Umbilical cord (tissue), 2 donors: ENCODE results near the gene ELL2. TPM values are rescaled to one million over a fixed set of nuclear protein-coding genes. Genes with fewer than 3 reads are reported as not detected.
"Not testable (repeated sequence)": the region's sequence is repeated elsewhere in the genome, so short reads cannot be mapped to it uniquely, and the experiment has no call there.

Experiments
- DNase-seq: peaks from one replicate; pipeline ENCODE4 v3.0.0-alpha.2; 2015; ENCODE audit warnings: low spot score
- total RNA-seq: library from RNA; depleted of rRNA; stranded (reverse); fragments of >200 nt; gene quantifications from one replicate; pipeline ENCODE4 v1.2.3, GENCODE V29; 2014; ENCODE audit warnings: low replicate concordance; ENCODE audit not compliant: insufficient read depth

Gene ELL2
- total RNA-seq, 1 donor from 2014 or later, result 69.1 TPM

DNA sequence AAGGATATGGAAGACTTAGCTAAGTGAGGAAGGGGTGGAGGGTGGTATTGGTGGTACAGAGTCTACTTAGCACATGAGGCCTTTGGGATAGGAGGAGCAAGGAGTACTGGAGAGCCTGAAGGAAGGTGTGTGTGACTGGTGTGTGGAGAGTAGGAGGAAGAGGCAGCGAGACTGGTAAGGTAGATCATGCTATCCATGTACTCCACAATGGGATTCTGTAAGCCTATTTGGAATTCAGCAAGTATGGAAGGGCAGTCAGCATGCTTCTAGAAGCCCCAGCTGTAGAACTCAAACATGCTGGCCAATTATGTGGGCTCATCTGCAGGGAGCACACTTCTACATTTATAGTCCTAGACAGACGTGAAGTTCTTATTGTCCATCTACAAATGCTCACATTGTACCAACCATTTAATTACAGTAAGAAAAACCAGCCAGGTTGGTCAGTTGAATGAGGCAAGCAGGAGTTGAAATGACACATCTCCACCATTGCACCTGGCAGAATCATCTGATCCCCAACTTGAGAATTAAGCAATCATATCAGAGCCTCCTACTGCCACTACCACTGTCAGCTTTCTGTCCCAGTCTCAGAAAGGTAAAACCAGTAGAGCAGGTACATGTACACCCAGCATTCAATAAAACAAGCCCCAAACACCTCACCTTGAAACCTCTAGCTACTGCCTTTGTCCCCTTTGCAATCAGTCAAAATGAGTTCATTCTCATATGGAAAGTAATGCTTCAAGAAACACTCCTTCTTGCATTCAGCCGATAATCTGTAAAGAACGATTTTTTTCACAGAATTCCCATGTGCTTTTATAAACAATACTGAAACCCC lies 78.2 kb downstream of the ELL2 start:
- DNase-seq, result no peak

DNA sequence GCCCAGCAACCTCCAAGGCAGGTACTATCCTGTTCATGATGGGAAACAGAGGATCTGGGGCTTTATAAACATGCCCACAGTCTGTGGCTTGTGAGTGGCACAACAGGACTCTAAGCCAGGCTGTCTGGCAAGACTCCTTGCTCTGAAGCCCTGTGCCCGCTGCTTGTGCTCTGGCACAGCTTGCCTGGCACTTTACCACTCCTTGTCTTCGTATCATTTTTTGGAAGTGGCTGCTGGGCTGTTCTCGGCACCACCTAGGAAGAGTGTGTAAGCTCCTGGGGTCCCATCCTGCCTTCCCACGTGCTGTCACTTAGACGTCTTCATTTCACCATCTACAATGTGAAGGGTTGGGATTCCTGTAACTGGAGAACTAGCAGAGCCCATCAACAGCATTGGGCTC lies 79.8 kb downstream of the ELL2 start:
- DNase-seq, result no peak

DNA sequence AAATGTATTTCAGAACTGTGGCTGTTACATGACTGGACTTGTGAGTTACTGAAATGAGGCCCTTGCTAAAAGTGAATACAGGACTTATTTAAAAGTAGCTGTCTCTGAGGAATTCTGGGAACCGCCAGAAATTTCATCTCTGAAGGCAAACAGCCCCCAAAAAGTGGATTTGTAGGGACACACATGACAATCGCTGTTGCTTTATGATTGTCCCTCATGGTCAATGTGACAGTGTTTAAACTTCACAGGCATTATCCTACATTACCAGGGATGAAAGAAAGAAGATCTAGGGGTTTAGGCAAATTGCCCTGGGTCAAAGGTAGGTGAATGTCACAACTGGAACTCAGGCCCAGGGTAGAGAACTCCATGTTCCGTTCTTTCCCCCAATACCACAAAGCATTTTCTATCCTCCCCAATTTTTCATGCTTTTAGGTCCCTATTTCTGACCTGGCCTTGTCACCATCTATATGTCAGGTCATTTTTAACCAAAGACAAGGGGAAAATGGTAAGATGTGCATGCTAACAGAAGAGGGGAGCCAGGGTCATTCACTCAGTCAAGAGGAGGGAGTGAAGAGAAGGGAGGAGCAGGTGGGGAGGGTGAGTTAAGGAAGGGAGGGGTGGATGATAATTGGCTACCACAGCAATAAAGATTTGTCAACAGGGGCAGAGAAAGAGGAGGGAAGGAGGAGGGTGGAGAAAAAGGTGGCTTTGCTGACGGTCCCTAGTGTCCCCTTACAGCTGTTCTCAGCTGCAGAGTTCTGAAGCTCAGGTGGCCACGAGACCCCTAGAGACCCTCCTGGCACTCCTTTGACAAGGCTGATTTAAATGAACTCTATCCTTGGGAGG lies 81.3 kb downstream of the ELL2 start:
- DNase-seq, result no peak

DNA sequence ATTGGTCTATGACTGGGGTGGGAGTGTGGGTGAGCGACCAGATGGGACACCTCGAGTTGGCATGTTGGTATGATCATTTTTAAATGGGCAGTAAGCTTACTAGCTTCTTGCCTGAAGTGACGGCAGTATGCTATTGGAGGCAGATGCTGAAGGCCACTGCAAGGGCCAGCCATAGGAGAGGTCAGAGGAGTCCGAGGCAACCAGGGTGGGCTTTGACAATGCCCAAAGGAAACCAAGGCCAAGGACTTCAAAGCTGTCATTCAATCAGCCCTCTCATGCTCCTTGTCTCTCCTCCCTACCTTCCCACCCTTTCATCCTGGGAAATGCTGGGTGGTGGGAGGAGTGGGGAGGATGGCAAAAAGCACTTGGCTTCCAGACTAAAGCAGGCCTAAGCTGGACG lies 82.0 kb downstream of the ELL2 start:
- DNase-seq, result no peak

DNA sequence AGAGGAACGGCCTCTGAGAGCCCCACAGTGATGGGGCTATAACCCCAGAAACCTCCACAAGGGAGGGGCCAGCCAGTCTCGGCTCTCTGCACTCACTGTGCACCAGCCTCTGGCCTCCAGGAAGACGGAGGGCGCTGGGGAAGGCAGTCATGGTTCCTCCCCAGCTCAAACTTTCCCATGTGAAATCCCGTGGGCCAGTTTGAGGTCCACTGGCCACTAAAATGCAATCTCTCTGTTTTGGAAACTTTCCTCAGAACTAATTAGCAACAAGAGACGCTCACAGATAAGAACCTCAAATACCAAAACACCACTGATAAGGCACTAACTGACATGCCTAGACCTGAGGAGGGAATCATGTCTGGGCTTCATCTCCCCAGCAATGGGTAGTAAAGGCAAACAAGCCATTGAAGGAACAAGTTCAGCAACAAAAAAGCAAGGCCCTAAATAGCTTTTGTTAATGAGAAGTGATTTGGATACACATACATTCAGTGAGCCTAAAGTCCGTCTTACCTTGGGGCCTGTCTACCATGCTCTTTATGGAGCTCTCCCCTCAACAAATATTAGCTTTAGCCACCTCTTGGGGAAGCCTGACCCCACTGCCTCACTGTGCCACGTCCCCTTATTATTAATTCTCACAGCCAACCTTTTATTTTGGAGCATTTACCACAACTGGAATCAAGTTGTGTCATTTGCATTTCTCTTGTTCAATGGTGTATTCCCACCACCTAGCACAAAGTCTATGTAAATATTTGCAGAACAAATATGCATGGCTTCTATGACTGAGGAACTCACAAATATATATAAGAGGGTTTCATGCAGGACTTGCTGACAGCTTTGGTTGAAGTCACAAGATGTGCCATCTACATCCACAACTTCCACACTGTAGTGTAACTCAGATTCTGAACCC lies 83.0 kb downstream of the ELL2 start:
- peak; percentile 47 for DNase-seq

DNA sequence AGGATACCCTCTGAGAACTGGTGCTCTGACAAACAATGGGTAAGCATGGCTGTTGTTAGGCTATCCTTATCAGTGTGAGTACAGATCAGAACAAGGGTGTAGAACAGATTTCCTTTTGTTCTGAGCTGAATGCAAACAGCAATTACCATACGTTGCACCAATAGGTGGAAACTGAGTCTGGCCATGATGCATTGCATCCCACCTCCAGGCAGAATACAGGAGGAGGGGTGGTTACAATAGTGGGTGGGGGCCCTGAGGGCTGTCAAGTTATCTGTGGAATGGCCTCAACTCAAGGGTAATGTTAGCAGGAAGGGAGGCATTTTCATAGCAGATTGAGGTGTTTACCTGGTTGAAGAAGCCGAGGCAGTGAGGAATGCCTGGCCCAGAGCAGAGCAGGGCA lies 84.9 kb downstream of the ELL2 start:
- no peak for DNase-seq

DNA sequence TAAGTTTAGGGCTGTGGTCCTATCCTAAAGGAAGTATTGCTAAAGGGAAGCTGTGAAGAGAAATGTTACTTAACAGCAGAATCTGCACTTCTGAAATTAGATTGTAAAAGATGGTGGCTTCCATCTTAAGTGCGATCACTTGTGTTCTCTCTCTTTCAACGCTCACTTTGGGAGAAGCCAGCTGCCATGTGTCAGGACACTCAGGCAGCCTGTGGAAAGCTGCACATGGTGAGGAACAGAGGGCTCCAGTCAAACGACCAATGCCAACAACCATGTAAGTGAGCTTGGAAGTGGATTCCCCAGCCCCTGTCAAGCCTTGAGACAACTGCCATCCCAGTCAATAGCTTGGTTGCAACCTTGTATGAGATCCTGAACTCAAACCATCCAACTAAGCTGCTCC lies 87.4 kb downstream of the ELL2 start:
- DNase-seq, result no peak

DNA sequence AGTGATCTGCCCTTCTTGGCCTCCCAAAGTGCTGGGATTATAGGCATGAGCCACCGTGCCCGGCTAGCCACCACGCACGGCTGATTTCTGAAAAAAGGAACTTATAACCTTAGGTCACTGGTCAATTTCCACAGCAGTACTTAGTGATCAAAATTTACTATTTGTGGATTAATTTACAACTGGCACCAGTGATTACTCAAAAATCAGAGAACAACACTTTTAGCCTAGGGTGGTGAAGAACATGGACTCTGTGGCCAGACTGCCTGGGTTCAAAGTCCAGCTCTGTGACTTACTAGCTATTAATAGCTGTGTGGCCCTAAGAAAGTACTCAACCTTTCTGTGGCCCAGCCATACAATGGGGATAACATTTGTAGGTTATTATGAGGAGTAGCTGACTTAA lies 88.3 kb downstream of the ELL2 start:
- no peak for DNase-seq

DNA sequence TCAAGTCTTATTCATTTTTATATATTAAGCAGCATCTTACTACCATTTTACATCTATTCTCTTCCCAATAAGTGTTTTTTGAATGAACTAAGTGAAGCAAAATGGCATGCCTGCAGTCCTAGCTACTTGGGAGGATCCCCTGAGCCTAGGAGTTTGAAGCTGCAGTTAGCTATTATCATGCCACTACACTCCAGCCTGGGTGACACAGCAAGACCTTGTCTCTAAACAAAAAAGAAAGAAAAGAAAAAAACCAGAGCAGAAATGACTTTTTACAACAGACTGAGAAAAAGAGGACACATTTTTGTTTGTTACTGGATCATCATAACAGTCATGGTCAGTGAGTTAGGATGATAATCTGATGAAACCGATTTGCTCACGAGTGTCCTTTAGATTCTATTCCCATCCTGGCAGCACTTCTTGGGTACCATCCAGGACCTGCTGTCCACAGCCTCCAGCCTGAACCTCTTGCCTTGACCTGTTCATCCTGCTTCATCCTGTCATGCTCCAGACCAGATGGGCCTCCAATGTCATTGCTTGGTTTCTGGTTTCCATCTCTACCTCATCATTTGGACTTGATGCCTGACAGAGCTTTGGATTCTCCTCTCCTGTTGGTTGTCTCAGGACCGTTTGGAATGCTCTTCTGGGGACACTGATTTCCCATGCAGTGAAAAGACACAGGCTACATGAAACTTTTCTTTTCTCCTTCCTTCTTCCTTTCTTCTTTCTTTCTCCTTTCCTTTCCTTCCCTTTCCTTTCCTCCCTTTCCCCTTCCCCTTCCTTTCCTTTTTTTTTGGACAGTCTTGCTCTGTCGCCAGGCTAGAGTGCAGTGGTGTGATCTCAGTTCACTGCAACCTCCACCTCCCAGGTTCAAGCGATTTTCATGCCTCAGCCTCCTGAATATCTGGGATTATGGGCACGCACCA lies 89.0 kb downstream of the ELL2 start:
- DNase-seq, result no peak

DNA sequence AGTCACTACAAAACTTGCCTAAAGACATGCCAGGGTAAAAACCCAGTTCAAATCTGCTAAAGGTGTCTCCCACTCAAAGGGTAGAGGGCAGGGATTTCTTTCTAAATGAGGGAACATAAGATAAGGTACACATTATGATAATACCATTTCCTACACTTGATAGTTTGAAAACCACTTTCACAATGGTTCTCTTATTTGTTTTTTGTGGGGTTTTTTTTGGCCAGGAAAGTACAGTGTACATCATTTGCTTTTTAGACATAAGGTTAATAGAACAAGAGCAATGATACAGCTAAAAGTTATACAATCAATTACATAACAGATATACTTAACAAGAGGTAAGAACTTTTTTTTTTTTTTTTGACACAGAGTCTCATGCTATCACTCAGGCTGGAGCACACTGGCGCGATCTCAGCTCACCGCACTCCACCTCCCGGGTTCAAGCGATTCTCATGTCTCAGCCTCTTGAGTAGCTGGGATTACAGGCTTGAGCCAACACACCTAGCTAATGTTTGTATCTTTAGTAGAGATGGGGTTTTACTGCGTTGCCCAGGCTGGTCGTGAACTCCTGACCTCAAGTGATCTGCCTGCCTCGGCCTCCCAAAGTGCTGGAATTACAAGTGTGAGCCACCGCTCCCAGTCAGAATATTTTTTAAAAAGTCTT lies 90.4 kb downstream of the ELL2 start:
- DNase-seq, result no peak

DNA sequence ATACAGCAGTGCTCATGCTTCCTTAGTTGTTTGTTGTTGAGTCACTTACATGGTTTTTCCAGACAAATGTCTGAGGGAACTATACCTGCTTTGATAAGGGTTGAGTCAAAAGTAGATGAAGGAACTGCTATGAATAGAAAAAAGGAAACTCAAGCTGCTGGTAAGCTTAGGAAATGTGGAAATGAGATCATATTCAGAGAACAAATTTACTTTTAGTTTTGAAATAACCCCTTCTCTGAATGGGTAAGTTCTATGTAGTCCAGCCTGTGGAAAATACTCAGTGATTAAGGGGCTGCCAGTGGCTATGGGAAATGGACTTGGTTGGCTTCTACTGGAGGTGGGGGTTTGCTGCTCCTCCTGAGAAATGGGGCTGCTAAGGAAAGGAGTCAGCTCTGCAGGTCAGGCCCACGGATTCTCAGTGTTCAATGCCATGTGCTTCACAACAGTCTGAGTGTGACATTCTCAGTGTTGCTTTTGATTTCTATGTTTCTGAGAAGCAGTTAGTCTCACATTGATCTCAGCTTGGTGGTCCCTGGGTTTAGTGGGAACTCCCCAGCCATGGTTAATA lies 91.5 kb downstream of the ELL2 start:
- DNase-seq, result no peak

DNA sequence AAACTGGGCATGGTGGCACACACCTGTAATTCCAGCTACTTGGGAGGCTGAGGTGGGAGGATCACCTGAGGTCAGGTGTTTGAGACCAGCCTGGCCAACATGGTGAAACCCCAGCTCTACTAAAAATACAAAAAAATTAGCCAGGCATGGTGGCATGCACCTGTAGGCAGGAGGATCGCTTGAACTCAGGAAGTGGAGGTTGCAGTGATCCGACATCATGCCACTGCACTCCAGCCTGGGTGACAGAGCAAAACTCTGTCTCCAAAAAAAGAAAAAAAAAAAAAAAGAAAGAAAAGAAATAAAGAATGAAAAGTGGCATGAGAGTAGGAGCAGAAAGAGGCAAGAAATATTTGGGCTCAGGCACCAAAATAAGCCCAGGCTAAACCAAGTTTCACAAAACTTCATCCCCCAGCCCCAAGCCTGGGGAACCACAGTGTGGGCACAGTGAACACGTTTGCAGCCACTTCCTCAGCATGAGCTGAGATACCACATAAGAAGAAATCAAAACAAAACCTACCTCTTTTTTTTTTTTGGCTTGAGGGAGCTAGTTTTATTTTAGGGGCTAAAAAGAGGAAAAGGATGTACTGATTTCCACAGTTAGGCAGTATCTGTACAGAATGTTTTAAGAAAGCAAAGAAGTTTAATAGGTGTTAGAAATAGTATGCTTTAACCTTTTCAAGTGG lies 92.3 kb downstream of the ELL2 start:
- not testable (repeated sequence) for DNase-seq

DNA sequence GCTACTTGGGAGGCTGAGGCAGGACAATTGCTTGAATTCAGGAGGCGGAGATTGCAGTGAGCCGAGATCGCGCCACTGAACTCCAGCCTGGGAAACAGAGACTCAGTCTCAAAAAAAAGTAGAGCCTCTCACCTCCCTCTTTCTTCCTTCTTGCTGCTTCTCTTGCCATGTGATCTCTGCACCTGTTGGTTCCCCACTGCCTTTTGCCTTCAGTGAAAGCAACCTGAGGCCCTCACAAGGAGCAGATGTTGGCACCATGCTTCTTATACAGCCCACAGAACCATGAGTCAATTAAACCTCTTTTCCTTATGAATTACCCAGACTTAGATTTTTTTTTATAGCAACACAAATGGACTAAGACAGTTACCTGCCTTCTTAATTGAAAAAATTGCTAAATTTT lies 93.5 kb downstream of the ELL2 start:
- no peak for DNase-seq

DNA sequence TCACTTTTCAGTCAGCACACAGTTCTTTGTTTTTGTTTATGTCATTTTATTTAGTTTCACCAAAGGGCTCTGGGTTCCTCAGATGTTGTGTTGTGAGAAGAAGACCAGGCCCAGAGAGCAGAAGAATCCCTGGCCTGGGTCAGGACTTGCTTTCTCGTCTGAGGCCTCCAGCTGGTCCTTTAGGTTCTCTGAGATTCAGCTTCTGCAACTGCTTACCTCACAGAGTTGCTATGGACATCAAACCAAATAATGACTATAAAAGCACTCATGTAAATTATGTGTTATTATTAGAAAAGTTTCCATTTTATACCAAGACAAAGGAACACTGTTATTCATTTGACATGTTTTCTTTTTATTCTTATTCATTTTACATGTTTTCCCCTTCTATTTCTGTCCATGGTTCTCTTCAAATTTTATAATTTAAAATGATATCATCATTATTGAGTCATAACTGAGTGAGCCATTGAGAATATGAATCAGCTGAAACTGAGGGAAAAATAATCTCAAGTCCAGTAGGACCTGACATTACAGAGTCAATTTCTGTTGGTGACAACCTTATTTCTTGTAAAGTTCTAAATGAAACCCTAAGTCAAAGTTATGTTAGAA lies 95.1 kb downstream of the ELL2 start:
- DNase-seq, result no peak

DNA sequence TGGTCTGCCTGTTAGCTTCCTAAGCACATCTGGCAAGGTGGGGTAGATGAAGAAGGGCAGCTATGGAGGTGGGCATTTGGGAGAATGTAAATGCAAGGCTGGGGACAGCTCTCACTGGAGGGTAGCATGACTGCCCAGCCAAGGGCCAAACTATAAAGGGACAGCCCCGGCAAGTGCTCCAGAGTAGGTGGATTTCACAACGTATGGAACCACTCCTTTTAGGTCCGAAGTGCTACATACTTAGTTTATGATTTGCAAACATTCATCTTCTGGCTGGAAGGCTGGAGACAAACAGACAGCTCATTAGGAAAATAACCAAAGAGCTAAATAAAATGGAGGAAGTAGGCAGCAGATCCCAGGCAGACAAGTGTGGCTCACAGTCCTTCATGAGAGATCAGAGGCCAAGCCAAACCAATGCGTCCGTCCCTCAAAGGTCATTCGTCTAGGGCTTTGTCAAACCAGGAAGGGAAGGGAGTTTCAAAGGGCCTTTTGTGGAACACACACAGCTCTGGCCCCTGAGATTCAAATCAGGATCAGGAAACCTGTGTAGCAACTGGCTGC lies 96.6 kb downstream of the ELL2 start:
- no peak for DNase-seq

DNA sequence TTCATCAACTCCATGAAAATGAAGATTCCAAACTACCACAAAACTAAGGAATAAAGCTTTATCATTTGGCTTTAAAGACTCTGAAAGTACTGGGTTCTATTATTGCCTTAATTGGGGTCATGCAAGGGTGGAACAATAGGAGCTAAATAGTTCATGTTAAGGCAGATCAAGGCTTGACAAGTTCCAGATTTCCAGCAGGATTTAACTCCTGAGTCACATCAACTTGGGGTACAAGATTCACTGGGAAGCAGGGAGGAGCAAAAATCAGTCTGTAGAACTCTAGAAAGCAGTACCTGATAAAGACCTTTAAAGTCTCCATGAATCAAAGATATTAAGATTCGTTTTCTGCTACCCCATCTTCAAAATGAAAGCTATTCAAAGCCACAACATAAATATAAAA lies 97.2 kb downstream of the ELL2 start:
- no peak for DNase-seq

DNA sequence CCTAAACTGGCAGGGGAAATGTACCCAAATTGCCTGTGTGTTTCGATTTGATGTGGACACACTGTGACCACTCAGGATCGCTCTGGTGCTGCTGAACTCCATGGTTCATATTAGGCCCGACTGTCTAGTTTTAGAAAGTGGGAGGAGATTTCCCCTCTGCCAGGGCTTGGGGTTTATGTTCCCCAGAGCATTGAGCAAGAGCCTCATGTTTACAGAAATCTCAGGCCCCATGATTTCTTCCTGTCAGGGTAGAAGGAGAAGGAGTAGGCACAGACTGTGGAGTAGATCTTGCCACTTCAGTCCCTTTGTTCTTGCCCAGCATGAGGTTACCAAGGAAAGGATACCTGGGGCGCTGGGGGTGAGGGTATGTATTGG lies 98.3 kb downstream of the ELL2 start:
- DNase-seq, result peak; percentile 66

DNA sequence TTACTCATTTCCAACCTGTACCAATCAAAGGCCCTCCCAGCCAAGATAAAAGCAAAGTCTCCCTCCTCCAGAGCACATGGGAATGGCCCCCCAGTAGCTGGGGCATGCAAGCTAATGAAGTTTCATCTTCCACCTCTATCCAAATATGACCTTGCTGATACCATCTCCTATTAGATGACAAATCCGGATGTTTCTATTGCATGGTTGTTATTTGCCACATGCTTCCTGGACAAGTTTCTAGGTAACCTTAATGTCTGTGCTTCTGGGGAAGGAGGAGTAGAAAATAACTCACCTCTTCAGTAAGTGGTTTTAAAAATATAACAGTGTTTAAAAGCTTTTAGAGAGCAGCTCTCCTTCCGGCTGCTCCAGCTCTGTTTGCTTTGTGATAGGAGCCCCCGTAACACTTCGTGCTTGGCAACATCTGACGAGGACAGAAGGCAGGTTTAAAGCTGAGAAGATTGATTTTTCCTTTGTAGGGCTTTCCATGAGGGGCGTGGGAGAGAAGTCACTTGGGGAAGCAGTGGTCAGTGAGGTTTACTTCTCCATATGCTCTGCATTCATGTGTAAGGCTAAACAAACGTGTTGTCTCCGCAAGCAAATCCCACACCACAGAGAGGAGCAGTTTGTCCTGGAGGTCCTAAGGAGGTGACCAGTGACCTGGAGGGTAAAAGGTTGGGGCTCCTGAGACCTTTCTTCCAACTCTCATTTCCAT lies 98.8 kb downstream of the ELL2 start:
- DNase-seq, result no peak
